NCI-H2081 treated with DMSO at 0.1 percent for 48 hours (cell line): ENCODE data around the gene DPP8.

Experiments
- DNase-seq: peaks from one replicate; lab custom pipeline; 2025; lab: John Stamatoyannopoulos, UW

DPP8 gene

GRCh38 chr15:65423976-65424679, 93.4 kb downstream of the DPP8 start:
- no peak for DNase-seq

GRCh38 chr15:65423150-65423975, 94.1 kb downstream of the DPP8 start:
- DNase-seq: no peak

GRCh38 chr15:65421360-65422215, 95.9 kb downstream of the DPP8 start:
- no peak for DNase-seq

- DNase-seq: no peak
Observed at GRCh38 chr15:65420975-65421359, 96.5 kb downstream of the DPP8 start.

GRCh38 chr15:65418596-65418995, 98.9 kb downstream of the DPP8 start:
- no peak for DNase-seq

- DNase-seq: no peak
Observed at GRCh38 chr15:65416845-65417416, 100.6 kb downstream of the DPP8 start.

GRCh38 chr15:65414841-65415621, 102.5 kb downstream of the DPP8 start:
- DNase-seq: peak; percentile 57

GRCh38 chr15:65413760-65414144, 103.7 kb downstream of the DPP8 start:
- no peak for DNase-seq

- no peak for DNase-seq
Observed at GRCh38 chr15:65413051-65413759, 104.3 kb downstream of the DPP8 start.

- DNase-seq: no peak
Observed at GRCh38 chr15:65412556-65412955, 104.9 kb downstream of the DPP8 start.

- no peak for DNase-seq
Observed at GRCh38 chr15:65411465-65412071, 105.9 kb downstream of the DPP8 start.

GRCh38 chr15:65410972-65411371, 106.5 kb downstream of the DPP8 start:
- DNase-seq: no peak

GRCh38 chr15:65410036-65410435, 107.5 kb downstream of the DPP8 start:
- no peak for DNase-seq

- no peak for DNase-seq
Observed at GRCh38 chr15:65409036-65409631, 108.4 kb downstream of the DPP8 start.

GRCh38 chr15:65408324-65409035, 109.0 kb downstream of the DPP8 start:
- DNase-seq: no peak

- DNase-seq: no peak
Observed at GRCh38 chr15:65406424-65407000, 111.0 kb downstream of the DPP8 start.

- no peak for DNase-seq
Observed at GRCh38 chr15:65405791-65406423, 111.6 kb downstream of the DPP8 start.

- DNase-seq: no peak
Observed at GRCh38 chr15:65404186-65404872, 113.2 kb downstream of the DPP8 start.
